Sciatic nerve (tissue), 2 donors: ENCODE data around the gene ZDHHC20. TPM values are rescaled to one million over a fixed set of nuclear protein-coding genes. Genes with fewer than 3 reads are reported as not detected.

Source experiments
- ATAC-seq: fragments of 200-7000 bp; cut with Tn5 transposase; one replicate; pipeline ENCODE4 v1.9.1; 2020; ENCODE audit warnings: mild to moderate bottlenecking, moderate library complexity
- DNase-seq: peaks from one replicate; pipeline ENCODE4 v3.0.0-alpha.2; 2020; ENCODE audit warnings: low spot score
- intact Hi-C: fragments of 100-400 bp; cut with DNase I; formaldehyde crosslinking; loops from one replicate; pipeline ENCODE4 v1.14.2; 2022
- total RNA-seq: library from RNA; stranded (reverse); fragmentation: NEBNext Ultra II Directional; extraction: Animal tissue kit (Norgen Biotek cat#: 25700); gene quantifications from one replicate; pipeline ENCODE4 v1.2.1, GENCODE V29; 2021
- donor health status: DM: no; HTN: no; CAD: no.
- donor health status: DM: no; HTN: no; CAD: no.

ZDHHC20 gene
- 61.2 TPM for total RNA-seq

DNA sequence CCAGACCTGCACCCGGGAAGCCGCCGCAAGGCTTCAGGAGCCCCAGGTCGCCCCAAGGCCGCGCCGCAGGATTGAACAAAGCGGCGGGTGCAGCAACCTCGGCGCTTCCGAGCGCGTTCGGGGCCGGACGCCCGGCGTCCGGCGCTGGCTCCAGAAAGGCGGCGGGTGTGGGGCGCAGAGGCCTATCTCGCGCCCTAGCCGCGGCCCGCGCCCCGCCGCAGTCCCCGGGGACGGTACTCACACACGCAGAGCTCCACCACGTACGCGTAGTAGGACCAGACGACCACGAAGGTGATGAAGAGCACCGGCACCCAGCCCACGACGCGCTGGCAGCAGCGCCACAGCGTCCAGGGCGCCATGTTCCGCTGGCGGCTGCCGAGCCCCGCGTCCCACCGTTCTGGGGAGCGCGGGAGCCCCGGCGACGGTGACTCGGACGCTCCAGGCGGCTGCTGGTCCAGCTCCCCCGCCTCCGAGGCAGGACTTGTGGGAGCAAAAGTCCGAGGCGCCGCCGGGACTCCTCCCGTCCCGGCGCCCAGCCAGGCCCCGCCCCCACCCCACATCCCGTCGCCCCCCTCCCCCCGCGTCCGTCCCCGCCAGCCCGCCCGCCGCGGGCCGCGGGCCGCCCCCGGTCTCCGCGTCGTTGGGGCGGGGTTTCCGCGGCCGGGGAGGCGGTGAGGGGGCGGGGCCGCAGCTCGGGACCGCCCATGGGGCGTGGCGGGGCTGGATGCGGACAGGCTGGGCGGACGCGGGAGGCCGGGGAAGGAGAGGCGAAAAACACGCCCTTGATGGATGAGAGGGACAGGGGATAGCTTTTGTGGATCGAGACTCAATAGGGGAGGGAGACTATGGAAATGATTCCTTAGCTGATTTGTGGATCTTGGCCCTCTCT is at the start of gene ZDHHC20:
Gene ZDHHC20 (minus strand): TSS at position 491 of the 889 bp plus-strand sequence. CDS start 132 bp downstream, at position 359.
- DNase-seq (peak; percentile 95), ATAC-seq (peak; percentile 98)
- intact Hi-C loops: no loop called here

DNA sequence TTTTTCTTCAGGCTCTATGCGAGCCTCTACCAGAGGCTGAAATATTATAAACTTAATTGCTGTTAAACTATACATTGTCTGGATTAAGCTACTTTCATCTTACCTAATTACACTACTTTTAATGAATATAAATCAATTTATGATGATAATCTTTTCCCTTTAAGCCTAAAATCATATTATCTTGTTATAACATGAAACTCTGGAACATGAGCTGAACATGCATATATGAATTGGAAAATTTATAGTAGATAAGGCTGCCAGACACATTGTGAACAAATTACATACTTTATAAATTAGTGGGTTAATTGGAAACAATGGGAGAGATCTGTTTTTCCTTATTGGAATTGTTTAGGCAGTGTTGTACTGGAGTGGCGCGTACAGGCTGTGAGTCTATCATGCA is 45.3 kb upstream of the ZDHHC20 start:
- DNase-seq (no peak), ATAC-seq (no peak)
- intact Hi-C loops: no loop called here

GRCh38 chr13:21501686-21502085 is 42.6 kb upstream of the ZDHHC20 start:
- DNase-seq: no peak
- intact Hi-C loops: no loop called here
- ATAC-seq: no peak

GRCh38 chr13:21486322-21486721 is 27.2 kb upstream of the ZDHHC20 start:
- ATAC-seq: no peak
- no peak for DNase-seq
- intact Hi-C loops: no loop called here

- no peak for ATAC-seq
- intact Hi-C loops: no loop called here
- no peak for DNase-seq
These were observed 24.6 kb upstream of the ZDHHC20 start for GRCh38 chr13:21483748-21484147.

DNA sequence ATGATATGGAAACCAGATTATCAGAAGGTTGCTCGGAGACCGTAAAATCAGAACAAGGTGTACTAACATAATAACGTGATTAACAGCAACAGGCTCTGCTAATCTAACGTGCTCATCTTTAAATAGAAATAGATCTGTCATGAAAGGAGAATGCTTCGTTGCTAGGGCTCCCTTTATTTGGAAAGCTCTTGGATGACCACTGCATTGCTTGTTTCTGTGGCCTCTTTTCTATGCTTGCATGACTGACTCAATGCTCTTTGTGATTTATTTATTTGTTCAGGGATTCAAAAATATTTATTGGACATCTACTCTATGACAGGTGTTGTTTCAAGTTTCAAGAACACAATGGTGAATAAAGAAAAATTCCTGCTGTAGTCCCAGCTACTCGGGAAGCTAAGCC is 22.3 kb upstream of the ZDHHC20 start:
- intact Hi-C loops: no loop called here
- DNase-seq (no peak), ATAC-seq (no peak)

- DNase-seq (no peak), ATAC-seq (peak; percentile 85)
- intact Hi-C loops: no loop called here
These were observed 20.0 kb upstream of the ZDHHC20 start for GRCh38 chr13:21478881-21479808.

- intact Hi-C loops: no loop called here
- DNase-seq: peak; percentile 90
- peak; percentile 87 for ATAC-seq
These were observed 17.9 kb upstream of the ZDHHC20 start for GRCh38 chr13:21476893-21477472.

GRCh38 chr13:21475115-21475514 is 16.0 kb upstream of the ZDHHC20 start:
- DNase-seq: no peak
- intact Hi-C loops: no loop called here
- no peak for ATAC-seq

DNA sequence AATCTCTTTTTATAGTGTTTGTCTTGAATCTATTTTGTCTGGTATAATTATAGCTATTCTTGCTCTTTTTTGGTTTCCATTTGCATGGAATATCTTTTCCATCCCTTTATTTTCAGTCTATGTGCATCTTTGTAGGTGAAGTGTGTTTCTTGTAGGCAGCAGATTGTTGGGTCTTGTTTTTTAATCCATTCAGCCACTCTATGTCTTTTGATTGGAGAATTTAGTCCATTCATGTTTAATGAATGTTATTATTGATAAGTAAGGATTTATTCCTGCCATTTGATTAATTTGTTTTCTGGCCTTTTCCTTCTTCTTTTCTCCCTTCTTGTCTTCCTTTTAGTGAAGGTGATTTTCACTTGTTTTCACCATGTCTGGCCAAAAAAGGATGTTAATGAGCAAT is 11.7 kb upstream of the ZDHHC20 start:
- ATAC-seq (no peak), DNase-seq (no peak)
- intact Hi-C loops: no loop called here

GRCh38 chr13:21466527-21466926 is 7.4 kb upstream of the ZDHHC20 start:
- intact Hi-C loops: no loop called here
- ATAC-seq (no peak), DNase-seq (no peak)

- ATAC-seq: no peak
- intact Hi-C loops: no loop called here
These were observed 6.6 kb upstream of the ZDHHC20 start for GRCh38 chr13:21465710-21466160.

GRCh38 chr13:21463424-21463823 is 4.3 kb upstream of the ZDHHC20 start:
- intact Hi-C loops: no loop called here
- DNase-seq (no peak), ATAC-seq (no peak)

More at GRCh38 chr13:21465710-21466160, 6.6 kb upstream of the ZDHHC20 start:
- no peak for DNase-seq

DNA sequence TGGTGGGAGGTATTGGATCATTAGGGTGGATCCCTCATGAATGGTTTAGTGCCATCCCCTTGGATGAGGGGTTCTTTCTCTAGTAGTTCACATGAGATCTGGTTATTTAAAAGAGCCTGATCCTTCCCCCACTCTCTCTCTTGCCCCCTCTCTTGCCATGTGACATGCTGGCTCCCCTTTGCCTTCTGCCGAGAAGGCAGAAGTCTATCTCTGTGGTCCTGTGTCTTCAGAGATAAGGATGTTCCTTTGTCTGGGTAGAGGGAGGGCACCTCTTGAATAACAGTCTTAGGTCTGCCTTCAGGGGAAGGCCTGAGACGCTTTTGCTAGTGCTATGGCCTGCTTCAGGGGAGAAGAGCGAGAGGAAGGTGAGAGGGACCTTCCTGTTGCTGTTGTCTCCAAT is 2.0 kb upstream of the ZDHHC20 start:
- ATAC-seq: no peak
- no peak for DNase-seq
- intact Hi-C loops: no loop called here

DNA sequence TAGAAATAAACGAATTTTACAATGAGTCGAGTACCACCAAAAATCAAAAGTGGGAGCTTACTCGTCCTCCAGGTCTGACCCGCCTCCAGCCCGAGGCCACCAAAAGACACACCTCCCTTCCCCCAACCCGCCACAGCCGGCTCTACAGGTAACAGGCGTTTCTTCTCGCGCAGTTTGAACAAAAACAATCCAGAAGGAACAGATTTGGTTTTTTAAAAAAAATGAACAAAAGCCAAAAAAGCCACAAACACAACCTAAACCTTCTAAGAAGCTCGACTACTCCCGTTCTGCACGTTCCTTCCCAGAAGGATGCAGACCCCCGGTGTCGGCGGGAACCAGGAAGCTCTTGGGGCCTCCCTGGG is 671 bp downstream of the ZDHHC20 start:
- ATAC-seq (no peak), DNase-seq (peak; percentile 64)
- intact Hi-C loops: no loop called here

GRCh38 chr13:21453387-21454081 is 5.6 kb downstream of the ZDHHC20 start:
- no peak for ATAC-seq
- DNase-seq: no peak
- intact Hi-C loops: no loop called here

- DNase-seq (no peak), ATAC-seq (no peak)
- intact Hi-C loops: no loop called here
These were observed 8.2 kb downstream of the ZDHHC20 start for GRCh38 chr13:21450936-21451335.

DNA sequence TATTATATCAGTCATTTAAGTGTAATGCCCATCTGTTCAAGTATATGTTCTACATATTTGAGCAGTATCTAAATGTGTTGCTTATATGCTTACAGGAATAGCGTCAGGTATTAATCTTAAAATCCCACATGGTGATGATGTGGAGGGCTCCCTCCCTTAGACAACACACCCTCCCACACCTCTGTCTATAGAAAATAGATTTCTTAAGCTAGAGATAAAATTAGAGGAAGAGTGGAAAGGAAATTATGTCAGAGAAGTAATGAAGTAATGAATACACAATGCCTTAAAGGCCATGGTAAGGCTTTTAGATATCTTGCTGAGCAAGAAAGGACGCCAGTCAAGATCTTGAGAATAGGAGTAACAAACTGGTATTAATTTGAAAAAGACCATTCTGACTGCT is 12.4 kb downstream of the ZDHHC20 start:
- intact Hi-C loops: no loop called here
- DNase-seq (no peak), ATAC-seq (no peak)

DNA sequence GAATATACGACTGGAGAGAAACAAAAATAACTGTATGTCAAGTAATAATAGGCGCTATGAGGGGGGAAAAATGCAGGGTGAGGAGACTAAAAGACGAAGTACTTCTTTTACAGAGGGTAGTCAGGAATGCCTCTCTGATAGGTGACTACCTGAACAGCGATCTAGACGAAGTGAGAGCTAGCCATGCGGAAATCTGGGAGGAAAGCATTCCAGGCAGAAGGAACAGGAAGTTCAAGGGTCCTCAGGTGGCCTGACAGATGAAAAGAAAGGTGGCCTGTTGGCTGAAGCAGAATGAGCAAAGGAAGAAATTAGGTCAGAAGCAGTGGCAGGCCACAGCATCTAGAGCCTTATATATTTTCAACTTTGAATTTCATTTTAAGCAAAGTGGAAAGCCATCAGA is 13.3 kb downstream of the ZDHHC20 start:
- intact Hi-C loops: no loop called here
- DNase-seq (no peak), ATAC-seq (no peak)
